ENCODE results near the gene BID. TPM values are rescaled to one million over a fixed set of nuclear protein-coding genes. Genes with fewer than 3 reads are reported as not detected.

Gene BID
- total and polyA plus RNA-seq, 10 of the 15 experiments (the other 5 are each of a cell fraction or from before 2014, with no cell fraction given), result 7.9 to 241 (median 136) TPM

DNA sequence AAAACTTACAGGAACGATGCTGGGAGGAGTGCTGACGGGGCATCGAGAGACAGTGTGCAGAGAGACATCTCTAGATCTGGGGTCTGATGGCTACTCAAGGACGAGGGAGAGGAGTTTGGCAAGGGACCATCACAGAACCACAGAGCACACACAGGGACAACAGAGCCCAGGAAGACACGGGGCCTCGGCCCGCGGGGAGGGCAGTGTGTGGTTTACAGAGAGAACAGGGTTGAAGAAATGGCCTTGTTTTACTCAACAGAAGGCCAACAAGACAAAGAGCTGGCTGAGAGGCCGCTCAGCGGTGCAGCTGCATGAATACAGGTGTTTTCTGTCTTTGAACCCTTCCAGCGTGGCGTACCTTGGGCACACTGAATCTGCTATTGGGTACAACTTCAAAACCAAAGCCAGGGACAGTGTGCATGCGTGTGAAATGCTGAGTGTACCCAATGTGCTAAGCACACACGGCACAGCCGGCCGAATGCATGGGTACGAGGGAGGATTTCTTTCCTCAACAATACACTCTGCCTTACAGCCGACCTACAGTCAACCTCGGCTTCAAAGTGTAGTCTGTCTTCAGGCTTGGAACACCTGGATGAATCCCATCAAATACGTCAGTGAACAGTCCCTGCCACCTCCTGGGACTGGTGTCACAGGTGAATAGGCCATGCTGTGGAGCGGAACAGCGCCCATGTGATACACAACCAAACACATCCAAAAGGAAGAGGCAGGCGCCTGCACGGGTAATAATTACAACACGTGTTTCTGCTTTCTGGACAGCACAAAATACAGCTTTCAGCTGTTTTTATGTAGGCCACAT is 20.7 kb upstream of the BID start:
- FAIRE-seq (no peak), DNase-seq (ENCODE audit: low read depth, low spot score) (no peak), ATAC-seq (no peak)
- Histone ChIP-seq H3K27me3 (replicated peaks in 1 of 2; ENCODE audit: control insufficient read depth in 2 of 2, insufficient read depth in 2 of 2, low read length in 1 of 2) (no peaks in the 10 kb centered on the region), H3K4me1 (ENCODE audit: control insufficient read depth, insufficient read depth, low read length) (peaks cover 66% of the 10 kb centered on the region), H3K36me3 (ENCODE audit: control insufficient read depth in 2 of 2, insufficient read depth in 2 of 2, low read length in 1 of 2) (peaks cover 0 to 8% of the 10 kb centered on the region in 2 experiments; a peak in 2 of 4 replicates), H3K27ac (ENCODE audit: control insufficient read depth, insufficient read depth) (peak overlapping the region; percentile 100), H3K9me3 (replicated peaks; ENCODE audit: control insufficient read depth, insufficient read depth, low read length) (no peaks in the 10 kb centered on the region), H3K4me2 (ENCODE audit: control insufficient read depth, insufficient read depth) (peak overlapping the region; percentile 95), H3K79me2 (ENCODE audit: control insufficient read depth, insufficient read depth, low read length) (peaks cover 25% of the 10 kb centered on the region), H3K9ac (ENCODE audit: control insufficient read depth, insufficient read depth, low read length) (peak overlapping the region; percentile 97), H3K4me3 (no peak overlapping the region; the same call in 1 of the 2 replicates), H4K20me1 (ENCODE audit: control insufficient read depth, insufficient read depth) (no peaks in the 10 kb centered on the region), H2AFZ (ENCODE audit: control insufficient read depth, low read depth, low read length) (no peak overlapping the region)
- ChIA-PET SMC1A (ENCODE audit: uncharacterized antibody, unreplicated experiment) (interaction anchor here (1.1 to 2.3 kb wide), 7 partner anchors 10 to 282 kb away, joined by 3 to 14 read pairs (median 7); partner anchors contain the start of gene PEX26), POLR2A (interaction anchor here (1.1 to 8.5 kb wide), 3 partner anchors 9 to 21 kb away, joined by 3 to 85 read pairs (median 6); no protein-coding TSS in a partner anchor), CTCF (interaction anchor here (0.8 to 7.9 kb wide), 5 partner anchors 9 to 52 kb away, joined by 3 to 70 read pairs (median 34); no protein-coding TSS in a partner anchor), RAD21 (ENCODE audit: unreplicated experiment) (interaction anchor here (1.0 to 8.8 kb wide), 6 partner anchors 10 to 281 kb away, joined by 7 to 77 read pairs (median 11); partner anchors contain the start of gene BID)
- TF ChIP-seq ZZZ3 (IDR thresholded peaks at IDR 0.05; ENCODE audit: control insufficient read depth, insufficient read length, low read depth) (no peak), IKZF1 (conservative IDR thresholded peaks at IDR 0.05) (no peak; the same call in none of the 2 replicates), RUNX3 (IDR thresholded peaks at IDR 0.05; ENCODE audit: low read length) (peak; percentile 5; the same call in 1 of the 2 replicates), BHLHE40 (IDR thresholded peaks at IDR 0.05; ENCODE audit: borderline replicate concordance in 1 of 2, low read depth in 2 of 2, low read length in 1 of 2) (peak in 1 of 2 experiments; percentile 37; a peak in 1 of 4 replicates), MXI1 (IDR thresholded peaks at IDR 0.05; ENCODE audit: low read depth, low read length) (0 out of 2 replicates have a peak, but pooled peaks have one; percentile 14), JUND (IDR thresholded peaks at IDR 0.05; ENCODE audit: low read depth, low read length) (no peak), POLR2AphosphoS5 (IDR thresholded peaks at IDR 0.05; ENCODE audit: low read length) (peak; percentile 84), ZBTB40 (IDR thresholded peaks at IDR 0.05; ENCODE audit: borderline replicate concordance) (no peak), STAT1 (conservative IDR thresholded peaks at IDR 0.05) (no peak), PAX8 (IDR thresholded peaks at IDR 0.05) (no peak), CREM (IDR thresholded peaks at IDR 0.05; ENCODE audit: low read depth) (0 out of 2 replicates have a peak, but pooled peaks have one; percentile 21), MTA3 (IDR thresholded peaks at IDR 0.05; ENCODE audit: borderline replicate concordance, low read length) (peak; percentile 36; the same call in 1 of the 2 replicates), TCF12 (IDR thresholded peaks at IDR 0.05; ENCODE audit: low read depth, low read length) (0 out of 2 replicates have a peak, but pooled peaks have one; percentile 10)
- TSS peak; percentile 87 for BruUV-seq (replicated peaks)
- in situ Hi-C loops (cut with MboI) (no loop called here), intact Hi-C loops (cut with micrococcal nuclease; ENCODE audit: unreplicated experiment) (loop anchor here (1.0 kb wide), 1 partner anchor 16 kb away; no protein-coding TSS in a partner anchor)
- WGBS (ENCODE audit: insufficient coverage, insufficient replicate concordance, low lambda C conversion rate, missing lambda C conversion rate), result 84% methylated on average over 25 of the region's 25 CpGs

Data from GM12878 (cell line).